ENCODE data around the gene MTFR1L. TPM values are rescaled to one million over a fixed set of nuclear protein-coding genes. Genes with fewer than 3 reads are reported as not detected.

The MTFR1L gene
- total RNA-seq, 1 donor from 2014 or later: 55.0 TPM

GRCh38 chr1:25802915-25803314 lies 16.8 kb upstream of the MTFR1L start:
- peaks cover 2% of the 10 kb centered on the region for H3K36me3 Mint-ChIP-seq (ENCODE audit: insufficient read depth)
- TF ChIP-seq, protein P1, sequence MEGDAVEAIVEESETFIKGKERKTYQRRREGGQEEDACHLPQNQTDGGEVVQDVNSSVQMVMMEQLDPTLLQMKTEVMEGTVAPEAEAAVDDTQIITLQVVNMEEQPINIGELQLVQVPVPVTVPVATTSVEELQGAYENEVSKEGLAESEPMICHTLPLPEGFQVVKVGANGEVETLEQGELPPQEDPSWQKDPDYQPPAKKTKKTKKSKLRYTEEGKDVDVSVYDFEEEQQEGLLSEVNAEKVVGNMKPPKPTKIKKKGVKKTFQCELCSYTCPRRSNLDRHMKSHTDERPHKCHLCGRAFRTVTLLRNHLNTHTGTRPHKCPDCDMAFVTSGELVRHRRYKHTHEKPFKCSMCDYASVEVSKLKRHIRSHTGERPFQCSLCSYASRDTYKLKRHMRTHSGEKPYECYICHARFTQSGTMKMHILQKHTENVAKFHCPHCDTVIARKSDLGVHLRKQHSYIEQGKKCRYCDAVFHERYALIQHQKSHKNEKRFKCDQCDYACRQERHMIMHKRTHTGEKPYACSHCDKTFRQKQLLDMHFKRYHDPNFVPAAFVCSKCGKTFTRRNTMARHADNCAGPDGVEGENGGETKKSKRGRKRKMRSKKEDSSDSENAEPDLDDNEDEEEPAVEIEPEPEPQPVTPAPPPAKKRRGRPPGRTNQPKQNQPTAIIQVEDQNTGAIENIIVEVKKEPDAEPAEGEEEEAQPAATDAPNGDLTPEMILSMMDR (IDR thresholded peaks at IDR 0.05; ENCODE audit: unreplicated experiment): no peak
- no peaks in the 10 kb centered on the region for H3K27me3 Mint-ChIP-seq
- H3K27ac Mint-ChIP-seq: no peak overlapping the region
- H3K9me3 Mint-ChIP-seq (ENCODE audit: low read depth): no peaks in the 10 kb centered on the region
- H3K4me3 Mint-ChIP-seq (ENCODE audit: low read depth): no peak overlapping the region
- peaks cover 13% of the 10 kb centered on the region for H3K4me1 Mint-ChIP-seq (ENCODE audit: low read depth)
- DNase-seq (ENCODE audit: low spot score, unreplicated experiment): no peak

- no peak for DNase-seq (ENCODE audit: low spot score, unreplicated experiment)
- Mint-ChIP-seq H3K27ac (no peak overlapping the region), H3K4me3 (ENCODE audit: low read depth) (no peak overlapping the region), H3K4me1 (ENCODE audit: low read depth) (peaks cover 10% of the 10 kb centered on the region), H3K36me3 (ENCODE audit: insufficient read depth) (peaks cover 2% of the 10 kb centered on the region), H3K9me3 (ENCODE audit: low read depth) (no peaks in the 10 kb centered on the region), H3K27me3 (no peaks in the 10 kb centered on the region)
- TF ChIP-seq, protein P1 (IDR thresholded peaks at IDR 0.05; ENCODE audit: unreplicated experiment): no peak
These were observed 16.4 kb upstream of the MTFR1L start for GRCh38 chr1:25803368-25803767.

GRCh38 chr1:25804244-25804963 lies 15.3 kb upstream of the MTFR1L start:
- Mint-ChIP-seq H3K4me3 (ENCODE audit: low read depth) (no peak overlapping the region), H3K9me3 (ENCODE audit: low read depth) (no peaks in the 10 kb centered on the region), H3K27me3 (no peaks in the 10 kb centered on the region), H3K27ac (no peak overlapping the region), H3K36me3 (ENCODE audit: insufficient read depth) (peaks cover 2% of the 10 kb centered on the region), H3K4me1 (ENCODE audit: low read depth) (peaks cover 8% of the 10 kb centered on the region)
- DNase-seq (ENCODE audit: low spot score, unreplicated experiment): no peak
- TF ChIP-seq, protein P1 (IDR thresholded peaks at IDR 0.05; ENCODE audit: unreplicated experiment): no peak

DNA sequence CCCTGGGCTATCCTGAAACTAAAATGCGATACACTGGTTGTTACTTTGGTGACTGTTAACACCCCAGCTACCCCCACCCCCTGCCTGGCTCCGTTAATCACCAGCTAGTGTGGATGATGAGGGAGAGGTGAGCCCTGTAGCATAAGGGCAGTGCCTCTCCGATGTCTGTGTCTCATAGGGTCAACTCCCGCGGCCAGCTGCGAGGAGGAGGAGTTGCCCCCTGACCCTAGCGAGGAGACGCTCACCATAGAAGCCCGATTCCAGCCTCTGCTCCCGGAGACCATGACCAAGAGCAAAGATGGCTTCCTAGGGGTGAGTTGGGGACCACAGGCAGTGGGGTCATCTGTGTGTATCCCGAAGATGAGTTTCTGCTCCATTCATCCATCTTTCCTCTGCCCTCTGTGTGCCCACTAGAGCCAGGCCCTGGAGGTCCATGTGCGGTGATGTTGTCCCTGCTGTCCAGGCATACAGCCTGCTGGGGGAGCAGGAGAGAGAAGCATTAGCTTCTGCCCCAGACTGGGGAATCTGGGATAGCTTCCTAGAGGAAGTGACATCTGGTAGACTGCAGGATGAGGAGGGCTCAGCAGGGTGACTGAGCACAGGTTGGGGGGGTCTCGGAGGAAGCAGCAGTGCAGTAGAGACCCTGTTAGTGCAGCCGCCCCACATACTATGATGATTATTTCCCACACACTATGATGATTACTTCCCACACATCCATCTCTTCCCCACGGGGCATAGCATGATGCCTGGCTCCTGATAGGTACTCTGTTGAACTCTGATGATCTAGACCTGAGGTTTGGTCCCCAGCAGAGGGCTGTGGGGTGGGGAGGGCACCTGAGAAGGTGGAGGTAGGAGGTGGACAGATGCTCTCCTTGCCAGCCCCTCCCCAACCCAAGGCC lies 14.5 kb upstream of the MTFR1L start:
- Mint-ChIP-seq H3K4me1 (ENCODE audit: low read depth) (peaks cover 6% of the 10 kb centered on the region), H3K36me3 (ENCODE audit: insufficient read depth) (peaks cover 4% of the 10 kb centered on the region), H3K4me3 (ENCODE audit: low read depth) (no peak overlapping the region), H3K27ac (no peak overlapping the region), H3K9me3 (ENCODE audit: low read depth) (no peaks in the 10 kb centered on the region), H3K27me3 (no peaks in the 10 kb centered on the region)
- no peak for DNase-seq (ENCODE audit: low spot score, unreplicated experiment)
- TF ChIP-seq, protein P1 (IDR thresholded peaks at IDR 0.05; ENCODE audit: unreplicated experiment): no peak

GRCh38 chr1:25805863-25806225 lies 13.9 kb upstream of the MTFR1L start:
- Mint-ChIP-seq H3K27me3 (no peaks in the 10 kb centered on the region), H3K9me3 (ENCODE audit: low read depth) (no peaks in the 10 kb centered on the region), H3K36me3 (ENCODE audit: insufficient read depth) (peaks cover 4% of the 10 kb centered on the region), H3K4me3 (ENCODE audit: low read depth) (no peak overlapping the region), H3K4me1 (ENCODE audit: low read depth) (peaks cover 3% of the 10 kb centered on the region), H3K27ac (no peak overlapping the region)
- TF ChIP-seq, protein P1 (IDR thresholded peaks at IDR 0.05; ENCODE audit: unreplicated experiment): no peak
- no peak for DNase-seq (ENCODE audit: low spot score, unreplicated experiment)

All from progenitor cell of endocrine pancreas (in vitro differentiated cells).